ENCODE measurements around the gene AZIN2.
"Not testable (repeated sequence)": the region's sequence is repeated elsewhere in the genome, so short reads cannot be mapped to it uniquely, and the experiment has no call there.

AZIN2 gene

GRCh38 chr1:33080885-33081553, at the start of gene AZIN2:
Gene AZIN2 (plus strand): TSS chr1:33081153. CDS start chr1:33082250, 1,097 bp downstream.
- peak; percentile 84 to 93 for DNase-seq (ENCODE audit: low read depth in 1 of 2, low spot score in 1 of 2)
- in situ Hi-C loops (cut with HindIII; ENCODE audit: low pct_unique_long_range_greater_than_20kb, low sequenced_read_pairs) = no loop called here
- no peak for TF ChIP-seq JUND (IDR thresholded peaks at IDR 0.05; ENCODE audit: low read depth)

GRCh38 chr1:33031506-33031905, 49.4 kb upstream of the AZIN2 start:
- in situ Hi-C loops (cut with HindIII; ENCODE audit: low pct_unique_long_range_greater_than_20kb, low sequenced_read_pairs) = no loop called here
- DNase-seq (ENCODE audit: low read depth in 1 of 2, low spot score in 1 of 2) = no peak
- TF ChIP-seq JUND (IDR thresholded peaks at IDR 0.05; ENCODE audit: low read depth) = no peak

- TF ChIP-seq JUND (IDR thresholded peaks at IDR 0.05; ENCODE audit: low read depth) = no peak
- in situ Hi-C loops (cut with HindIII; ENCODE audit: low pct_unique_long_range_greater_than_20kb, low sequenced_read_pairs) = no loop called here
- no peak for DNase-seq (ENCODE audit: low read depth in 1 of 2, low spot score in 1 of 2)
Measured at GRCh38 chr1:33032126-33032869, 48.7 kb upstream of the AZIN2 start.

- TF ChIP-seq JUND (IDR thresholded peaks at IDR 0.05; ENCODE audit: low read depth) = no peak
- peak in 1 of 2 experiments; percentile 47 for DNase-seq (ENCODE audit: low read depth in 1 of 2, low spot score in 1 of 2)
Measured at GRCh38 chr1:33036051-33036525, 44.9 kb upstream of the AZIN2 start.

GRCh38 chr1:33036526-33037503, 44.1 kb upstream of the AZIN2 start, which contains the start of gene AK2:
Gene AK2 (minus strand): TSS chr1:33036883. CDS start chr1:33036828, 55 bp downstream.
- in situ Hi-C loops (cut with HindIII; ENCODE audit: low pct_unique_long_range_greater_than_20kb, low sequenced_read_pairs) = no loop called here
- TF ChIP-seq JUND (IDR thresholded peaks at IDR 0.05; ENCODE audit: low read depth) = no peak
- peak; percentile 96 to 98 for DNase-seq (ENCODE audit: low read depth in 1 of 2, low spot score in 1 of 2)

More at GRCh38 chr1:33036051-33036525, 44.9 kb upstream of the AZIN2 start:
- in situ Hi-C loops (cut with HindIII; ENCODE audit: low pct_unique_long_range_greater_than_20kb, low sequenced_read_pairs) = no loop called here

- in situ Hi-C loops (cut with HindIII; ENCODE audit: low pct_unique_long_range_greater_than_20kb, low sequenced_read_pairs) = no loop called here
Measured at GRCh38 chr1:33039840-33040239, 41.1 kb upstream of the AZIN2 start.

GRCh38 chr1:33041026-33041425, 39.9 kb upstream of the AZIN2 start:
- in situ Hi-C loops (cut with HindIII; ENCODE audit: low pct_unique_long_range_greater_than_20kb, low sequenced_read_pairs) = no loop called here
- DNase-seq (ENCODE audit: low read depth in 1 of 2, low spot score in 1 of 2) = no peak
- TF ChIP-seq JUND (IDR thresholded peaks at IDR 0.05; ENCODE audit: low read depth) = no peak

More at GRCh38 chr1:33039840-33040239, 41.1 kb upstream of the AZIN2 start:
- DNase-seq (ENCODE audit: low read depth in 1 of 2, low spot score in 1 of 2) = no peak
- no peak for TF ChIP-seq JUND (IDR thresholded peaks at IDR 0.05; ENCODE audit: low read depth)

- no peak for TF ChIP-seq JUND (IDR thresholded peaks at IDR 0.05; ENCODE audit: low read depth)
- no peak for DNase-seq (ENCODE audit: low read depth in 1 of 2, low spot score in 1 of 2)
- in situ Hi-C loops (cut with HindIII; ENCODE audit: low pct_unique_long_range_greater_than_20kb, low sequenced_read_pairs) = no loop called here
Measured at GRCh38 chr1:33042831-33043230, 38.1 kb upstream of the AZIN2 start.

- no peak for TF ChIP-seq JUND (IDR thresholded peaks at IDR 0.05; ENCODE audit: low read depth)
- DNase-seq (ENCODE audit: low read depth in 1 of 2, low spot score in 1 of 2) = no peak
- in situ Hi-C loops (cut with HindIII; ENCODE audit: low pct_unique_long_range_greater_than_20kb, low sequenced_read_pairs) = no loop called here
Measured at GRCh38 chr1:33043267-33044092, 37.5 kb upstream of the AZIN2 start.

- in situ Hi-C loops (cut with HindIII; ENCODE audit: low pct_unique_long_range_greater_than_20kb, low sequenced_read_pairs) = no loop called here
- DNase-seq (ENCODE audit: low read depth in 1 of 2, low spot score in 1 of 2) = peak in 1 of 2 experiments; percentile 24
- TF ChIP-seq JUND (IDR thresholded peaks at IDR 0.05; ENCODE audit: low read depth) = no peak
Measured at GRCh38 chr1:33045246-33045645, 35.7 kb upstream of the AZIN2 start.

GRCh38 chr1:33045814-33046213, 35.1 kb upstream of the AZIN2 start:
- no peak for TF ChIP-seq JUND (IDR thresholded peaks at IDR 0.05; ENCODE audit: low read depth)
- in situ Hi-C loops (cut with HindIII; ENCODE audit: low pct_unique_long_range_greater_than_20kb, low sequenced_read_pairs) = no loop called here
- no peak for DNase-seq (ENCODE audit: low read depth in 1 of 2, low spot score in 1 of 2)

GRCh38 chr1:33046234-33046633, 34.7 kb upstream of the AZIN2 start:
- in situ Hi-C loops (cut with HindIII; ENCODE audit: low pct_unique_long_range_greater_than_20kb, low sequenced_read_pairs); DNase-seq (ENCODE audit: low read depth in 1 of 2, low spot score in 1 of 2): not testable (repeated sequence)
